ENCODE measurements around the gene GALK2.
"Not testable (repeated sequence)": the region's sequence is repeated elsewhere in the genome, so short reads cannot be mapped to it uniquely, and the experiment has no call there.

The GALK2 gene

GRCh38 chr15:49225572-49226281 lies 55.7 kb downstream of the GALK2 start:
- FAIRE-seq, result no peak

DNA sequence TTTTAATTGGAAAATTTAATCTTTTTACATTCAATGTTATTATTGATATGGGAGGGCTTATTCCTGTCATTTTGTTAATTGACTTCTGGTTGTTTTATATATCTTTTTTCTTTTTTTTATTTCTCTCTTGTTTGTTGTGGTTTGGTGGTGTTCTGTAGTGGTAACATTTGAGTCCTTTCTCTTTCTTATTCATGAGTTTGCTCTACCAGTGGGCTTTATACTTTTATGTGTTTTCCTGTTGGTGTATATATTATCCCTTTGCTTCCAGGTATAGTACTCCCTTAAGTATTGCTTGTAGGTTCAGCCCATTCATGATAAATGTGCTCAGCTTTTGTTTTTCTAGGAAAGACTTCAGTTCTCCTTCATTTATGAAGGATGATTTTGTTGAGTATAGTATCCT lies 57.6 kb downstream of the GALK2 start:
- no peak for FAIRE-seq

GRCh38 chr15:49229922-49230321 lies 59.9 kb downstream of the GALK2 start:
- FAIRE-seq, result no peak

DNA sequence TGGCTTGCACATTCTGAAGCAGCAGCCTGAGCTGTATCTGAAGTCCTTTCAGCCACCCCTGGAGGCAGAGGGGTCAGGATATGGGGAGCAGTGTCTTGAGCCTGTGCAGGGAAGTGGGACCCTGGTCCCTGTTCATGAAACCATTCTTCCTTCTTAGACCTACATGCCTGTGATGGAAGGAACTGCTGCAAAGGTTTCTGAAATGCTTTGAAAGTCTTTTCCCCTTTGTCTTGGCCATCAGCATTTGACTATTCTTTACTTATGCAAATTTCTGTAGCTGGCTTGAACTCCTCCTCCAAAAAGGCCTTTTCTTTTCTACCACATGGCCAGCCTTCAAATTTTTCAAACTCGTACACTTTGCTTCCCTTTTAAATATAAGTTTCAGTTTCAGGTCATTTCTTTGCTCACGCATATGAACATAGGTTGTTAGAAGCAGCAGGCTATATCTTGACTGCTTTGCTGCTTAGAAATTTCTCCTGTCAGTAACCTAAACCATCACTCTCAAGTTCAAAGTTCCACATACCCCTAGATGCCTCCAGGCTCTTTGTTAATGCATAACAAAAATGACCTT lies 62.3 kb downstream of the GALK2 start:
- no peak for FAIRE-seq

DNA sequence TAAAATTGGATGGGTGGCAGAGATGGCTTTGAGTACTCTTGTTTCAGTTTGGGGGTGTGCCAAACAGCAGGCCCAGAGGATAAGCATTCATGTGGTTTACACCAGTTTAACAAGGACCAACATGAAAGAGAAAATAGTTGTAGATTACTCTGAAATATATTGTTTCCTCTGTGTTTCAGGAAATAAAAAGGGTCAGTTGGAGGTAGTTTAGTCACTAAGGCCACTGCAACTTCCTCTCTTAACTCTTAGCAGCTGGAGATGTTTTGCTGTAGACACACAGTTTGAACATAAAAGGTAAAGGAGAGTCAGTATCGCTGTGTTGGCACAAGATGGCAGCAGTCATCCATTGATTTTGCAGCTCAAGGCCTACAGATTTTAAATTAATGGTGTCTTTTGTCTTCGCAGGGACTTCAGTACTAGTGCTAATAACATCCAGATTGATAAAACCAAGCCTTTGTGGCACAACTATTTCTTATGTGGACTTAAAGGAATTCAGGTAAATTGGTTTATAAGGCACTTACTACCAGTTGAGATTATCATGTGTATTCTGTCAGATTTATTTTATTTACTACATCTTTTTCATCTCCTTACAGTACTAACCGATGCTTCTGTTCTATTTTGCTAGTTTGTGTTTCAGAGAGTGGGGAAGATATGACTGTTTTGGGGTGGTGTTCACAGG lies 65.5 kb downstream of the GALK2 start:
- peak; percentile 76 for FAIRE-seq

DNA sequence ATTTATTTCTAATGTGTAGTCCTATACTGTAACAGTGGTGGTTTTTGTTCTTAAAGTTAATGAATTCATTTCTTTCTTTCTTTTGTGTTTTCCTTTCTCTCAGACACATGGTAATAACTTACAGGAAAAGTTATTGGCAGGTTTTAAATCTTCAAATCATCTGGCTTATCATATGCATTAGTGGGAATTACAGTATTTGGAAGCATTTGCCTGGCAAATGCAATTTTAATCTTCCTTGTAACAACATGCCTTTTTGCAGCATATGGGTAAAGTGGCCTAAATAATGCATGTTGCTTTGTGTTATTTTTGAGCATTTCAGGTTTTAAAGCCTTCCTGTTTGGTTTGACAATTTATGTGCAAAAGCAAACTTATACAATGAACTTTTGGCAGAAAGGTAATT lies 66.8 kb downstream of the GALK2 start:
- FAIRE-seq, result no peak

GRCh38 chr15:49238342-49238741 lies 68.3 kb downstream of the GALK2 start:
- FAIRE-seq, result no peak

DNA sequence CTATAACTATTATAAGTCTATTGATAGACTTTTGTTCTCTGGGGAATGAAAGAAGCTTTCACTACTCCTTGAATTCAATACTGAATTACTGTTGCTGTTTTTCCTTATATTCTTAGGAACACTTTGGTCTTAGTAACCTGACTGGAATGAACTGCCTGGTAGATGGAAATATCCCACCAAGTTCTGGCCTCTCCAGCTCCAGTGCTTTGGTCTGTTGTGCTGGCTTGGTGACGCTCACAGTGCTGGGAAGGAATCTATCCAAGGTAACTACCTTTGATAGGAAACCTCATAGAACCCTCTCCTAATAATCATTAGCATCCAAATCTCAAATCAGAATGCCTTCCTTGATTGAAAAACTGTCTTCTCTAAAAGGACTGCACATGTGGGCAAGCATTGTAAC lies 69.1 kb downstream of the GALK2 start:
- no peak for FAIRE-seq

- FAIRE-seq, result no peak
Measured at GRCh38 chr15:49242820-49243219, 72.8 kb downstream of the GALK2 start.

- FAIRE-seq, result no peak
Measured at GRCh38 chr15:49247556-49248110, 77.6 kb downstream of the GALK2 start.

DNA sequence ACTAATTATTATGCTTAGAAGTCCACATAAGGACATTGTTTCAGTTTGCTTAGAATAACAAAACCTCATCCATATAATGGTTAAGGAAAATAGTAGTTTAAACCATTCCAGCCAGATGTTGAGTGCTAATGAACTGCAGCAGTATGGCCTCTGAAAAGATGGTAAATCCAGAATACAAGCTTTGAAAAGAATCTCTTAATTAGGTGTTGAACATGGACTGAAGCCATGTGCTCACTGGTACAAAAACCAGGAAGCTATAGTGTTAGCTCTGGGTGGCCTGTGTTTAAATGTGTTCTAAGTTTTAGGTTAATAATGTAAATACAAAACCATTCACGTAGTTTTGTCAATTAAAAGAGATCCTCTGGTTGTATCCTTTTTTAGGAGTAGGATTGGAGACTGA lies 78.2 kb downstream of the GALK2 start:
- FAIRE-seq, result no peak

- no peak for FAIRE-seq
Measured at GRCh38 chr15:49255966-49256759, 86.1 kb downstream of the GALK2 start.

DNA sequence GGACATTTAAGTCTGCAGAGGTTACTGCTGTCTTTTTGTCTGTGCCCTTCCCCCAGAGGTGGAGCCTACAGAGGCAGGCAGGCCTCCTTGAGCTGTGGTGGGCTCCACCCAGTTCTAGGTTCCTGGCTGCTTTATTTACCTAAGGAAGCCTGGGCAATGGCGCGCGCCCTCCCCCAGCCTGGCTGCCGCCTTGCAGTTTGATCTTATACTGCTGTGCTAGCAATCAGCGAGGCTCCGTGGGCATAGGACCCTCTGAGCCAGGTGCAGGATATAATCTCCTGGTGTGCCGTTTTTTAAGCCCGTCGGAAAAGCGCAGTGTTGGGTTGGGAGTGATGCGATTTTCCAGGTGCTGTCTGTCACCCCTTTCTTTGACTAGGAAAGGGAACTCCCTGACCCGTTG lies 95.1 kb downstream of the GALK2 start:
- not testable (repeated sequence) for FAIRE-seq

- FAIRE-seq, result no peak
Measured at GRCh38 chr15:49265911-49266310, 95.9 kb downstream of the GALK2 start.

GRCh38 chr15:49270541-49271421 lies 100.7 kb downstream of the GALK2 start:
- FAIRE-seq, result no peak

DNA sequence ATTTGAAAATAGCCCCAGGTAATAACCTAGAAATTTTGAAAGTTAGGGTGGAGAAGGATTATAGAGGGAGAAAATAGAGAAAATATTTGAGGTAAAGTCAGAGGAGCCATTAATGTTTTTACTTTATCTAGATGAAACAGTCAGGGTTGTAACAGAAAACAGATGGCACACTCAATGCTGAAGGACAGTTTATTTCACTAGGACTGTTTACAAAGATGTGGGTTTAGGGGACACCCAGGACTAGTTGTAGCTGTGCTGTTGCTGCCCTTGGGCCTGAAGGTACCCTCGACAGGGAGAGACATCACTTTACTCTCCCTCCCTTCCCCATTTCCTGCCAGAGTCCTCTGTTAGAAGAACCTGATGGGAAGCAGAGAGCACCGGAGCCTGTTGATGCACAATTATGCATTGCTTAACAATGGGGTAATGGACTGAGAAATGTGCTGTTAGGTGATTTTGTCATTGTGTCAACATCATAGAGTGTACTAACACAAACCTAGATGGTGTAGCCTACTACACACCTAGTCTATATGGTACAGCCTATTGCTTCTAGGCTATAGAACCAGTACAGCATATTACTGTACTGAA lies 103.8 kb downstream of the GALK2 start:
- no peak for FAIRE-seq

GRCh38 chr15:49278751-49279150 lies 108.7 kb downstream of the GALK2 start:
- no peak for FAIRE-seq

- no peak for FAIRE-seq
Measured at GRCh38 chr15:49279521-49280456, 109.7 kb downstream of the GALK2 start.

DNA sequence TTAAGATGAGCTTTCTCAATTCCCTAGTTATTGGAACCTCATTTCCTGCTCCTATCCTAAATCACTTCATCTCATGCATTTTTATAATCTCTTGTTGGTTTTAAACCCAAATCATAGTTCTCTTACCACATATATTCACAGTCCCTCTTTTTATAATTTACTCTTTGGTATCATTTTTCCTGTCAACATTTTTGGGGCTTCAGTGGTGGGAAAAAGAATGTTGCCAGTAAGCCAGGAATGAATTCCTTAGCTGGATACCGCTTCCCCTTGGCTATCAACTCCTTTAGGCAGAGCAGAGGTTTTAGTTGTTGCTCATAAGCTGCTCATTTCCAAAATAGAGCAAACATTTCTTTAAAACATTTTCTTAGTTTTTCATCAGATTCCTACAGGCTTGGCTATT lies 112.3 kb downstream of the GALK2 start:
- FAIRE-seq, result no peak

DNA sequence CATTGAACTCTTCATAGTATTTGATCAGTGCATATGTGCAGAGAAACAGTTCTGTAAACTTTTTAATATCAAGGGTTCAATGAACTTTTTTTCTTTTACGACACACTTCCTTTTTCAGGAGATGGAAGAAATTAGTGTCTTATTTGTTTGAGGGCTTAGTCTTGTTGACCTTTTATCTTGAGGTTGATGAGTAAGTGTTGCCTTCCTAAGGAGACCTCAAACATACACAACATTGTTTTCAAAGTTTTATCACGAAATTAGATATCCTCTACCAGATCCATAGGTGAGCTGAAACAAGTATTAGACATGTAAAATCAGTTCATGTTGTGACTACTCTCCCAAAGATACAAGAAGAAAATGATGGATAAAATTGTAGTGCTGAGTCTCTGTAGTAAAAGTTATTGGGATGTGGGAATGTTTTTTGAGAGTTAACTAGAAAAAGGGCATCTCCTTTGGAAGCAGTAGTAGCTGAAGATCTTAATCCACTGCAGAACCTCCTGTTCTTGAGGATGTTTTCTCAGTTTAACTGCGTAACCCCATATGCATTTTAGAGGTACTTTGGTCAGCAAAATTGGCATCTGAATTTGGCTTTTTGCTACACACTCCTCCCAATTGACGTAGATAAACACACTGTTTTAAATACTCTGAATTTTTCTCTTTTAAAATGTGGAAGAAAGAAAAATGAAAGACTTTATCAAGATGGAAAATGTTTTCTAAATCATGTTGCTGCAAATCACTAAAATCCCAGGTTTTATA lies 116.8 kb downstream of the GALK2 start:
- FAIRE-seq, result no peak
